ENCODE measurements around the gene TBXAS1.

GRCh38 chr7:140015471-140015970 is 186.5 kb downstream of the TBXAS1 start:
- TF ChIP-seq POLR2A (IDR thresholded peaks at IDR 0.05) (no peak), CTCF (IDR thresholded peaks at IDR 0.05 in 4 of 5, conservative IDR thresholded peaks at IDR 0.05 in 1 of 5) (no peak)

All from gastrocnemius medialis (tissue), 4 donors.